Dermis blood vessel endothelial cell (primary cell): Measurements from ENCODE around the gene CD34. TPM values are rescaled to one million over a fixed set of nuclear protein-coding genes. Genes with fewer than 3 reads are reported as not detected.
"Not testable (repeated sequence)": the region's sequence is repeated elsewhere in the genome, so short reads cannot be mapped to it uniquely, and the experiment has no call there.

Experiments
- DNase-seq: peaks from one replicate; pipeline ENCODE4 v3.0.0; 2010
- total RNA-seq: library from RNA; depleted of rRNA; stranded (reverse); fragments of >200 nt; gene quantifications from 2 replicates; pipeline ENCODE4 v1.2.3, GENCODE V29; 2014

CD34 gene
- total RNA-seq, 1 donor from 2014 or later: 126 TPM

GRCh38 chr1:207897188-207897587 is 13.7 kb downstream of the CD34 start:
- peak; percentile 63 for DNase-seq

DNA sequence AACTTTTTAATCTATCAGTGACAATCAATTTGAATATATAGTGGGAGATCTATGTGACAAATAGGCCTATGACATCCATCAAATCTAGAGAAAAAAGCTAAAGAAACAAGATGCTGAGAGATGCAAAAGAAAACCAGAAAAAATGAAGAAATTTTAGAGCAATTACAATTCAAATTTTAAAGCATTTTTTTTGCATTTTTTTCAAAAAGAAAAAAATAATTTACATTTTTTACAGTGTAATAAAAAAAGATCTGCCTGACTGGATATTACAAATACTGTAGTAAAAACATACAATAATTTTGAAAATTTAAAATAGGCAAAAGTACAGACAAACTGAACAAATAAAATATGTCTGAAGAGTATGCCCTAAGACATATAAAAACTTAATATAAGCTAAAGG is 14.4 kb downstream of the CD34 start:
- no peak for DNase-seq

DNA sequence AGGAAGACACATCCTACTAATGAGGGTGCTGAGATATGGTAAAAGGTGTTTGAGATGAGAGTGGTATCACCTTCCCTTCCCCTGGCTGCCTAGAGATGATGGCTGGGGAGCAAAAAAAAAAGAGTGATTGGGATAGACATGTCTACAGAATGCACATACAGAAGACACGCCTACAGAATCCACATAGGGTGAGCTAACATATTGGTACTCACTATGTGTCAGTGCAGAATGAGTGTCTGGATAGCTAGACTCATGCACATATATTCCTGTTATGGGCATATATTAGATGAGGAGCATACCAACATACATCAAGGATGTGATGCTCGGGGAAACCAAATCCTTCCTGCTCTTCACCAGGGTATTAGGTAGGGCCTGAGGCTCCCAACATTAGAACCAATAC is 16.2 kb downstream of the CD34 start:
- DNase-seq: no peak

DNA sequence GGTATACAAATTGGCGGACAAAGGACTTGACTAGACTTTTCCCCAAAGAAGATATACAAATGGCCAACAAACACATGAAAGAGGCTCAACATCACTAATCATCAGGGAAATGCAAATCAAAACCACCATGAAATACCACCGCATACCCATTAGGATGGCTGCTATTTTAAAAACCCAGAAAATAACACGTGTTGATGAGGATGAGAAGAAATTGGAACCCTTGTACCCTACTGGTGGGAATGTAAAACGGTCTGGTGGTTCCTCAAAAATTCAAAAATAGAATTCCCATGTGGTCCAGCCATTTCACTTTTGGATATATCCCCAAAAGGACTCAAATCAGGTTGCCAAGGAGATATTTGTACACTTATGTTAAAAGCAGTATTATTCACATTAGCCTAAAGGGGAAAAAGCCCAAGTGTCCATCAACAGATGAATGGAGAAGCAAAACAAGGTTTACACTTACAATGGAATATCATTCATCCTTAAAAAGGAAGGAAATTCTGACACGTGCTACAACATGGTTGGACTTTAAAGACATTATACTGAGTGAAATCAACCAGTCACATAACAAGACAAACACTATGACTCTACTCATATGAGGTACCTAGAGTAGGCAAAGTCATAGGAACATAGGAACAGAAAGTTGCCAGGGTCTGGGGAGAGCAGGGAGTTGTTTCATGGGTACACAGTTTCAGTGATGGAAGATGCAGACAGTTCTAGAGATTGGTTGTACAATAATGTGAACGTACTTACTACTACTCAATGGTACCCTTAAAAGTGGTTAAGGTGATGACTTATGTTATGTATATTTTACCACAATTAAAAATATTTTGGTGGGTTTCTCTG is 17.0 kb downstream of the CD34 start:
- peak; percentile 42 for DNase-seq

DNA sequence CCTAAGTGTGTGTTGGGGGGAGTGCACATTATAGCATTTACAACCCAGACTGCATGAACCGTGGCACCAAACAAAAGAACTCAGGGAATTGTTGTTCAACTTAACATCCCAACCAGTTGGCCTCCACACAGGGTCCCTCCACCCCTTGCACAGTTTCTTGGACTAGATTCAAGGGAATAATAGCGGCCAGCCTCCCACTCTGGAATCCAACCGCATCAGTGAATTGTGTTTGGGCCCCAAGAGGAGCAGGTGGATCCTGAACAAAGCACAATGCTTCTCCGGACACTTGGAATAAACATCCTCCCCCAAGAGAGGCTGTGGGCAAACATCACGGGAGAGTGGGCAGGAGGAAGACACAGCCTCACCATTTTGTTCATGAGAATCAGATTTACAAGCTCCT is 18.2 kb downstream of the CD34 start:
- DNase-seq: peak; percentile 97

- DNase-seq: peak; percentile 66
These were observed 19.8 kb downstream of the CD34 start for GRCh38 chr1:207891148-207891547.

GRCh38 chr1:207890136-207890738 is 20.7 kb downstream of the CD34 start:
- peak; percentile 99 for DNase-seq

GRCh38 chr1:207888652-207889051 is 22.3 kb downstream of the CD34 start:
- DNase-seq: peak; percentile 68

GRCh38 chr1:207887542-207888201 is 23.3 kb downstream of the CD34 start:
- no peak for DNase-seq

DNA sequence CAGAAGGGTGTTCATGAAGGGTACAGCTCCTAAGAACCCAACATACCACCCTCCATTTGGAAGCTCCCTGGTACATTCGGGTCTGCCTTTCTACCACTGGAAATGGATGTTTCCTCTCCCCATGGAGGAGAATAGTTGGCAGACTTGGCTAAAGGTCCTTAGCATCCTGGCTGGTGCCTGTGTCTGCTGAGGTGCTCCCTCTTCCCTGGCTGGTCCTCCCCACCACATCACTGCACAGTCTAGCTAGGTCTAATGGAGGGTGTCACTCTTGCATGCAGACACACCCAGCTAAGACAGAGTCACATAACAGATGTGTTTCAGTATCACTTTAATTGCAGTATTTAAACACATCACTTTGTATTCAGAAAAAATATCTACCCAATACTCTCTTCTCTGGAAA is 24.7 kb downstream of the CD34 start:
- peak; percentile 45 for DNase-seq

DNA sequence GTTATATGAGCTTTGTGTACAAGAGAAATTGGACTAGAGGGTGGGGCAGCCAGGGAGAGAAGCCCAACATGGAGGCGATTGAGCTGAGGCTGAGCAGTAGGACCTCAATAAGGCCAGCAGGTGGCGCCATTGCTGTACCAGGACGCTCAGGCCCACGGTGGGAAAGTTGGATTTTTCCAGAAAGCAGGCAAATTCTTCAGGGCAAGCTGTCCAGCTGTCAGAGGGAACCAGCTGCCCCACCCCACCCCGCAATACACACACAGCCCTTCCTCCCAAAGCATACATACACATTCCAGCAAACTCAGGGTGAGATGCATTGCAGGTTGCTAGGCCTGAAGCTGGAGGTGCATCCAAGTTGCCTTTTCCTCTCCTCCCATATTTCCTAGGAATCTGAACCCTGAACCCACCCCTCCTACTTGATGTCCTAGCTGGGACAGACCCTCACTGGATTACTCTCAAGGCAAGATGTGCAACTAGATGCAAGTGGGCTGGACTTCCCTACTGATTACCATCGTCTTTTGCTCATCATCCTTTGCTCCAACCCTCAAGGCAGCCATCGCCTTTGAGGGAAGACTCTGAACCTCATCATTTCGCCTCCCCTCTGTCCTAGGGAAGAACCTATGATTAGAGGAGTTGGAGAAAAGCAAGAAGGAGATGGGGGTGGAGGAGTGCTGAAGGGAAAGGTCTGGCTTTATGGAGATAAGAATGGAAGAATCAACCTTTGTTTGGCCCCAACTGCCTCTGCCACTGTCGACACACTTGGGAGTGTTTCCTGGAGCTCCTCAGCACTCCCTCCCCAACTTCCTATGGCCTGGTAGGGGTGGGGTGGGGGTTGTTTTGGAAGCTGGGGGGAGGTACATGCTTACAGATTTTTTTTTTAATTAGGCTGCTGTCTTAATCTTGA is 25.5 kb downstream of the CD34 start:
- DNase-seq: peak; percentile 98

GRCh38 chr1:207884266-207885029 is 26.5 kb downstream of the CD34 start:
- DNase-seq: no peak

GRCh38 chr1:207883660-207884250 is 27.2 kb downstream of the CD34 start:
- no peak for DNase-seq

- no peak for DNase-seq
These were observed 27.7 kb downstream of the CD34 start for GRCh38 chr1:207883104-207883651.

GRCh38 chr1:207882692-207883091 is 28.2 kb downstream of the CD34 start:
- DNase-seq: no peak

- no peak for DNase-seq
These were observed 32.0 kb downstream of the CD34 start for GRCh38 chr1:207878939-207879338.

DNA sequence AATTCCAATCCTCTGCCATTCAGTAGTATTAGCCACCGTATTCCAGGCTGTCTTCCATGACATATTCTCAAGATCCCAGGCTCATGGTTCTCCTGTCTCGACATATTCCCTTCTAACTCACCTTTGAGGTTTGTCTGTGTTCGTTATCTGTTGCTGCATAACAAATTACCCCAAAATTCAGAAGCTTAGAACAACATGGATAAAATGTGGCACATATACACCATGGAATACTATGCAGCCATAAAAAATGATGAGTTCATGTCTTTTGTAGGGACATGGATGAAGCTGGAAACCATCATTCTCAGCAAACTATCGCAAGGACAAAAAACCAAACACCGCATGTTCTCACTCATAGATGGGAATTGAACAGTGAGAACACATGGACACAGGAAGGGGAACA is 33.0 kb downstream of the CD34 start:
- not testable (repeated sequence) for DNase-seq

DNA sequence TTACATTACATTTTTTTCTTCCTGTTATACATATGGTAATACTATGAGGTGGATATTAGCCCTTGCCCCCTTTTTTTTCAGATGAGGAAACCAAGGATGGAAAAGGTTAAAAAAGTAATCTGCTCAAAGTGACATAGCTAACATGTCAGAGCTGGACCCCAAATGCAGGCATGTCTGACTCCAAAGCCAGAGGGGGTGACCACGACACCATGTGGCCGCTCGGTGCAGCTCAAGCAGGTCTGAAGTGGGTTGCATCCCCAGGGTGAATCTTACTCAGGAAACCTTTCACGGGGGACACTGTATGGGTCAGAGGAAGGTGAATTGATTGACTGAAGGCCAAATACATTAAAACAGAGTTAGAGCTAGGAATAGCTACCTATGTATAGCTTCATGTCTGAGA is 34.8 kb downstream of the CD34 start:
- DNase-seq: peak; percentile 45

GRCh38 chr1:207875532-207875931 is 35.4 kb downstream of the CD34 start:
- DNase-seq: no peak

- DNase-seq: no peak
These were observed 37.7 kb downstream of the CD34 start for GRCh38 chr1:207873055-207873890.
